HS-27A (cell line): ENCODE data around the gene HNRNPLL.
A peak's percentile ranks its signal among the peaks of the same experiment; 100 is the strongest.
"Not testable (repeated sequence)": the region's sequence is repeated elsewhere in the genome, so short reads cannot be mapped to it uniquely, and the experiment has no call there.

Experiments
- DNase-seq: peaks from one replicate; pipeline ENCODE4 v3.0.0-alpha.2; 2012; ENCODE audit warnings: low read depth, missing footprints

Gene HNRNPLL

GRCh38 chr2:38552259-38552658 lies 50.5 kb downstream of the HNRNPLL start:
- DNase-seq = no peak

GRCh38 chr2:38551746-38552145 lies 51.0 kb downstream of the HNRNPLL start:
- no peak for DNase-seq

- no peak for DNase-seq
Measured at GRCh38 chr2:38551171-38551570, 51.6 kb downstream of the HNRNPLL start.

GRCh38 chr2:38549851-38550250 lies 52.9 kb downstream of the HNRNPLL start:
- DNase-seq = no peak

GRCh38 chr2:38549071-38549704 lies 53.5 kb downstream of the HNRNPLL start:
- DNase-seq = no peak

GRCh38 chr2:38547791-38548190 lies 54.9 kb downstream of the HNRNPLL start:
- DNase-seq = no peak

- no peak for DNase-seq
Measured at GRCh38 chr2:38546585-38546984, 56.1 kb downstream of the HNRNPLL start.

- DNase-seq = no peak
Measured at GRCh38 chr2:38546064-38546463, 56.7 kb downstream of the HNRNPLL start.

- DNase-seq = not testable (repeated sequence)
Measured at GRCh38 chr2:38542248-38542631, 60.5 kb downstream of the HNRNPLL start.

- no peak for DNase-seq
Measured at GRCh38 chr2:38540580-38541286, 62.0 kb downstream of the HNRNPLL start.

GRCh38 chr2:38539086-38539485 lies 63.6 kb downstream of the HNRNPLL start:
- DNase-seq = no peak

- DNase-seq = no peak
Measured at GRCh38 chr2:38537937-38538525, 64.7 kb downstream of the HNRNPLL start.

- not testable (repeated sequence) for DNase-seq
Measured at GRCh38 chr2:38537296-38537695, 65.4 kb downstream of the HNRNPLL start.

GRCh38 chr2:38535744-38536506 lies 66.8 kb downstream of the HNRNPLL start:
- peak; percentile 15 for DNase-seq

- no peak for DNase-seq
Measured at GRCh38 chr2:38535404-38535743, 67.4 kb downstream of the HNRNPLL start.

GRCh38 chr2:38534746-38535403 lies 67.9 kb downstream of the HNRNPLL start:
- DNase-seq = no peak

- DNase-seq = no peak
Measured at GRCh38 chr2:38533757-38534545, 68.8 kb downstream of the HNRNPLL start.

- DNase-seq = no peak
Measured at GRCh38 chr2:38533180-38533579, 69.5 kb downstream of the HNRNPLL start.

GRCh38 chr2:38532366-38532765 lies 70.4 kb downstream of the HNRNPLL start:
- no peak for DNase-seq

GRCh38 chr2:38529208-38529607 lies 73.5 kb downstream of the HNRNPLL start:
- DNase-seq = no peak

- no peak for DNase-seq
Measured at GRCh38 chr2:38528534-38528933, 74.2 kb downstream of the HNRNPLL start.
